ENCODE measurements around the gene RBM33. TPM values are rescaled to one million over a fixed set of nuclear protein-coding genes. Genes with fewer than 3 reads are reported as not detected.
"Not testable (repeated sequence)": the region's sequence is repeated elsewhere in the genome, so short reads cannot be mapped to it uniquely, and the experiment has no call there.

Gene RBM33
- total RNA-seq, 2 donors from 2014 or later, result 86.8 to 87.1 TPM

DNA sequence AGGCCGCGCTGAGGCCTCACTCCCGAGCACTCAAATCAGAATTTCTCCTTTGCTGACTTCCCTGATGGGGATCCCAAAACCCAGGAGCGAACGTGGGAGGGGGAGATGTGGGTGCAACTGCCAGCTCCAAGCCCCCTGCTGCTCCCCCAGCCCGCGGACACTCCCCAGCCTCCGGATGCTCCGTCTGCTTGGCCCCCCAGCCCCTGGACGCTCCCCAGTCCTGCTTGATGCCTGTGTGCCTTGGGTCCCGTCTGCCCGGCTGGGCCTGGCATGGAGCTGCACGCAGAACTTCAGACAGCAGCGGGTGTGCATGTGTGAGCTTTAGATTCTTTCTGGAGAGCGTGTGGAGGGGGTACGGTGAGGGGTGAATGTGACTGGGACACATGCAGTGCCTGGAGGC, 172.5 kb downstream of the RBM33 start:
- Mint-ChIP-seq H3K27ac (no peak overlapping the region), H3K4me1 (peaks cover 6% of the 10 kb centered on the region), H3K36me3 (ENCODE audit: low read depth) (no peaks in the 10 kb centered on the region), H3K27me3 (ENCODE audit: insufficient read depth) (peaks cover 43% of the 10 kb centered on the region), H3K4me3 (no peak overlapping the region), H3K9me3 (no peaks in the 10 kb centered on the region)
- H3K36me3 ChIP-seq (ENCODE audit: control insufficient read depth, insufficient read depth, low read length), result no peaks in the 10 kb centered on the region
- no peak overlapping the region for H3K27ac ChIP-seq (ENCODE audit: low read depth, low read length)
- peaks cover 37% of the 10 kb centered on the region for H3K27me3 ChIP-seq (ENCODE audit: control insufficient read depth, insufficient read depth, low read length, poor library complexity, severe bottlenecking)
- WGBS, 2 experiments (ENCODE audit: insufficient coverage in 1 of 2, insufficient read length in 1 of 2), result 95 to 100% methylated on average over 9 to 16 of the region's 16 CpGs
- no peak for TF ChIP-seq CTCF (conservative IDR thresholded peaks at IDR 0.05)
- no peaks in the 10 kb centered on the region for H3K4me1 ChIP-seq (ENCODE audit: control insufficient read depth, insufficient read depth, low read length)
- no peak overlapping the region for H3K9ac ChIP-seq (ENCODE audit: extremely low read depth, low read length, poor library complexity, severe bottlenecking)
- DNase-seq, result no peak
- H3K9me3 ChIP-seq (ENCODE audit: control insufficient read depth, low read length), result no peaks in the 10 kb centered on the region
- H3K4me3 ChIP-seq (ENCODE audit: low read length), result no peak overlapping the region

- H3K9me3 ChIP-seq (ENCODE audit: control insufficient read depth, low read length); H3K36me3 Mint-ChIP-seq (ENCODE audit: low read depth); H3K9ac ChIP-seq (ENCODE audit: extremely low read depth, low read length, poor library complexity, severe bottlenecking); H3K4me3 ChIP-seq (ENCODE audit: low read length); H3K36me3 ChIP-seq (ENCODE audit: control insufficient read depth, insufficient read depth, low read length); H3K4me1 ChIP-seq (ENCODE audit: control insufficient read depth, insufficient read depth, low read length); H3K9me3 Mint-ChIP-seq; DNase-seq; H3K4me1 Mint-ChIP-seq; H3K27ac Mint-ChIP-seq; H3K27ac ChIP-seq (ENCODE audit: low read depth, low read length); H3K4me3 Mint-ChIP-seq: not testable (repeated sequence)
- peaks cover 38% of the 10 kb centered on the region for H3K27me3 Mint-ChIP-seq (ENCODE audit: insufficient read depth)
- peaks cover 32% of the 10 kb centered on the region for H3K27me3 ChIP-seq (ENCODE audit: control insufficient read depth, insufficient read depth, low read length, poor library complexity, severe bottlenecking)
- 92 to 94% methylated on average over 2 to 4 of the region's 4 CpGs for WGBS, 2 experiments (ENCODE audit: insufficient coverage in 1 of 2, insufficient read length in 1 of 2)
These were observed 173.1 kb downstream of the RBM33 start for GRCh38 chr7:155817515-155817914.

GRCh38 chr7:155818154-155818819, 173.8 kb downstream of the RBM33 start:
- no peak for TF ChIP-seq CTCF (conservative IDR thresholded peaks at IDR 0.05)
- 90 to 93% methylated on average over 11 to 21 of the region's 21 CpGs for WGBS, 2 experiments (ENCODE audit: insufficient coverage in 1 of 2, insufficient read length in 1 of 2)
- Histone ChIP-seq H3K36me3 (ENCODE audit: control insufficient read depth, insufficient read depth, low read length) (no peaks in the 10 kb centered on the region), H3K9ac (ENCODE audit: extremely low read depth, low read length, poor library complexity, severe bottlenecking) (no peak overlapping the region), H3K27ac (ENCODE audit: low read depth, low read length) (no peak overlapping the region), H3K27me3 (ENCODE audit: control insufficient read depth, insufficient read depth, low read length, poor library complexity, severe bottlenecking) (peaks cover 24% of the 10 kb centered on the region), H3K4me3 (ENCODE audit: low read length) (no peak overlapping the region), H3K4me1 (ENCODE audit: control insufficient read depth, insufficient read depth, low read length) (no peaks in the 10 kb centered on the region), H3K9me3 (ENCODE audit: control insufficient read depth, low read length) (no peaks in the 10 kb centered on the region)
- no peak for DNase-seq
- no peaks in the 10 kb centered on the region for H3K4me1 Mint-ChIP-seq
- no peak overlapping the region for H3K27ac Mint-ChIP-seq
- no peak overlapping the region for H3K4me3 Mint-ChIP-seq
- H3K36me3 Mint-ChIP-seq (ENCODE audit: low read depth), result no peaks in the 10 kb centered on the region
- peaks cover 30% of the 10 kb centered on the region for H3K27me3 Mint-ChIP-seq (ENCODE audit: insufficient read depth)
- H3K9me3 Mint-ChIP-seq, result no peaks in the 10 kb centered on the region

DNA sequence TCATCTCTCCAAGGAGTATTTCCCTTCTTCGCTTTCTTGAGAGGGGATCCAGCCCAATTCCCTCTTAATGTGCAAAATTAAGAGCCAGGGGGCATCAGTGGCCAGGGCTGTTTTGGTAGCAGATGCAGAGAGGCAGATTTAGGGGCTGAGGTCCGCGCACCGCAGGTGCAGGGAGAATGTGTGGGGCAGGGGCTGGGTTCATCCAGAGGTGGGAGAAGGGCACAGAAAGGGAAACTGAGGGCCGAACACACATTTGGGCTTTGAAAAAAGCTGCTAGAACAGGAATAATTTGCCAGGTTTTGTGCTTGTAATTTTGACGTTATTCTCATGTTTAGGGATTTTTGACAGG, 174.3 kb downstream of the RBM33 start:
- no peak for TF ChIP-seq CTCF (conservative IDR thresholded peaks at IDR 0.05)
- DNase-seq, result no peak
- no peak overlapping the region for H3K4me3 Mint-ChIP-seq
- no peaks in the 10 kb centered on the region for H3K9me3 Mint-ChIP-seq
- no peaks in the 10 kb centered on the region for H3K4me1 Mint-ChIP-seq
- no peaks in the 10 kb centered on the region for H3K9me3 ChIP-seq (ENCODE audit: control insufficient read depth, low read length)
- no peaks in the 10 kb centered on the region for H3K4me1 ChIP-seq (ENCODE audit: control insufficient read depth, insufficient read depth, low read length)
- no peaks in the 10 kb centered on the region for H3K36me3 ChIP-seq (ENCODE audit: control insufficient read depth, insufficient read depth, low read length)
- no peak overlapping the region for H3K27ac ChIP-seq (ENCODE audit: low read depth, low read length)
- no peak overlapping the region for H3K27ac Mint-ChIP-seq
- H3K9ac ChIP-seq (ENCODE audit: extremely low read depth, low read length, poor library complexity, severe bottlenecking), result no peak overlapping the region
- peaks cover 25% of the 10 kb centered on the region for H3K27me3 Mint-ChIP-seq (ENCODE audit: insufficient read depth)
- WGBS, 2 experiments (ENCODE audit: insufficient coverage in 1 of 2, insufficient read length in 1 of 2), result 91% methylated on average over 5 to 6 of the region's 6 CpGs
- no peak overlapping the region for H3K4me3 ChIP-seq (ENCODE audit: low read length)
- H3K36me3 Mint-ChIP-seq (ENCODE audit: low read depth), result no peaks in the 10 kb centered on the region
- peaks cover 19% of the 10 kb centered on the region for H3K27me3 ChIP-seq (ENCODE audit: control insufficient read depth, insufficient read depth, low read length, poor library complexity, severe bottlenecking)
